ENCODE results near the gene MFNG.

DNA sequence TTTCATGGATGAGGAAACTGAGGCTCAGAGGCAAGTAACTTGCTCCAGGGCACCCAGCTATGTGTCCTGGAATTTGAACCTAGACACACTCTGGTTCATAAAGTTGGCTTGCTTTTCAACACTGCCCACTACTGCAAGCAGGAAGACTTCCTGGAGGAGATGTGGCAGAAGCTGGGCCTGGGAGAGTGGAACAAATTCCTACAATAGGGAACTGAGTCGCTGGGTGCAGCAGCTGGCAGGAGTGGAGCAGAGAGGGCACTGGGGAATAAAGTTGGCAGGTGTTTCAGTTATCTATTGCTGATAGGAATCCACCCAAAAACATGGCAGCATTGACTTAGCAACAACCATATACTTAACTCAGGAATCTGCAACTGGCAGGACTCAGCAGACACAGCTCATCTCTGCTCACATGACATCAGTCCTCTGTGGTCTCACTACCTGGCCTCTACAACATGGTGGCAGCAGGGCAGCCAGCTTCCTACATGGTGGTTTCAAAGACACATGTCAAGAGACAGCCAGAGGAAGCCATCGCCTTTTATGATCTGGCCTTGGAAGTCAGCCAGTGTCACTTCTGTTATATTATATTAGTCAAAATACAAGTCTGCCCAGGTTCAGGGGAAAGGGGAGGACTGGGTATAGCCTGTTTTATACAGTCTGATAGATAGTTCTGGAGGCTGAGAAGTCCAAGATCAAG, 43.6 kb upstream of the MFNG start:
- TF ChIP-seq, protein P1, sequence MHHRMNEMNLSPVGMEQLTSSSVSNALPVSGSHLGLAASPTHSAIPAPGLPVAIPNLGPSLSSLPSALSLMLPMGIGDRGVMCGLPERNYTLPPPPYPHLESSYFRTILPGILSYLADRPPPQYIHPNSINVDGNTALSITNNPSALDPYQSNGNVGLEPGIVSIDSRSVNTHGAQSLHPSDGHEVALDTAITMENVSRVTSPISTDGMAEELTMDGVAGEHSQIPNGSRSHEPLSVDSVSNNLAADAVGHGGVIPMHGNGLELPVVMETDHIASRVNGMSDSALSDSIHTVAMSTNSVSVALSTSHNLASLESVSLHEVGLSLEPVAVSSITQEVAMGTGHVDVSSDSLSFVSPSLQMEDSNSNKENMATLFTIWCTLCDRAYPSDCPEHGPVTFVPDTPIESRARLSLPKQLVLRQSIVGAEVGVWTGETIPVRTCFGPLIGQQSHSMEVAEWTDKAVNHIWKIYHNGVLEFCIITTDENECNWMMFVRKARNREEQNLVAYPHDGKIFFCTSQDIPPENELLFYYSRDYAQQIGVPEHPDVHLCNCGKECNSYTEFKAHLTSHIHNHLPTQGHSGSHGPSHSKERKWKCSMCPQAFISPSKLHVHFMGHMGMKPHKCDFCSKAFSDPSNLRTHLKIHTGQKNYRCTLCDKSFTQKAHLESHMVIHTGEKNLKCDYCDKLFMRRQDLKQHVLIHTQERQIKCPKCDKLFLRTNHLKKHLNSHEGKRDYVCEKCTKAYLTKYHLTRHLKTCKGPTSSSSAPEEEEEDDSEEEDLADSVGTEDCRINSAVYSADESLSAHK (tag by site-specific recombination; IDR thresholded peaks at IDR 0.05): no peak
- TF ChIP-seq, protein P2, sequence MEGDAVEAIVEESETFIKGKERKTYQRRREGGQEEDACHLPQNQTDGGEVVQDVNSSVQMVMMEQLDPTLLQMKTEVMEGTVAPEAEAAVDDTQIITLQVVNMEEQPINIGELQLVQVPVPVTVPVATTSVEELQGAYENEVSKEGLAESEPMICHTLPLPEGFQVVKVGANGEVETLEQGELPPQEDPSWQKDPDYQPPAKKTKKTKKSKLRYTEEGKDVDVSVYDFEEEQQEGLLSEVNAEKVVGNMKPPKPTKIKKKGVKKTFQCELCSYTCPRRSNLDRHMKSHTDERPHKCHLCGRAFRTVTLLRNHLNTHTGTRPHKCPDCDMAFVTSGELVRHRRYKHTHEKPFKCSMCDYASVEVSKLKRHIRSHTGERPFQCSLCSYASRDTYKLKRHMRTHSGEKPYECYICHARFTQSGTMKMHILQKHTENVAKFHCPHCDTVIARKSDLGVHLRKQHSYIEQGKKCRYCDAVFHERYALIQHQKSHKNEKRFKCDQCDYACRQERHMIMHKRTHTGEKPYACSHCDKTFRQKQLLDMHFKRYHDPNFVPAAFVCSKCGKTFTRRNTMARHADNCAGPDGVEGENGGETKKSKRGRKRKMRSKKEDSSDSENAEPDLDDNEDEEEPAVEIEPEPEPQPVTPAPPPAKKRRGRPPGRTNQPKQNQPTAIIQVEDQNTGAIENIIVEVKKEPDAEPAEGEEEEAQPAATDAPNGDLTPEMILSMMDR (tag by site-specific recombination; IDR thresholded peaks at IDR 0.05): no peak
- no peak for TF ChIP-seq ZNF423 (tag by site-specific recombination; IDR thresholded peaks at IDR 0.05)
- TF ChIP-seq MYNN (tag by site-specific recombination; IDR thresholded peaks at IDR 0.05; ENCODE audit: borderline replicate concordance): no peak
- no peak for TF ChIP-seq ZNF324 (tag by site-specific recombination; IDR thresholded peaks at IDR 0.05)
- no peak for TF ChIP-seq RBAK (tag by site-specific recombination; IDR thresholded peaks at IDR 0.05)
- no peak for TF ChIP-seq YY1 (tag by site-specific recombination; IDR thresholded peaks at IDR 0.05)
- no peak for TF ChIP-seq ZNF843 (tag by site-specific recombination; IDR thresholded peaks at IDR 0.05)
- TF ChIP-seq, protein P3, sequence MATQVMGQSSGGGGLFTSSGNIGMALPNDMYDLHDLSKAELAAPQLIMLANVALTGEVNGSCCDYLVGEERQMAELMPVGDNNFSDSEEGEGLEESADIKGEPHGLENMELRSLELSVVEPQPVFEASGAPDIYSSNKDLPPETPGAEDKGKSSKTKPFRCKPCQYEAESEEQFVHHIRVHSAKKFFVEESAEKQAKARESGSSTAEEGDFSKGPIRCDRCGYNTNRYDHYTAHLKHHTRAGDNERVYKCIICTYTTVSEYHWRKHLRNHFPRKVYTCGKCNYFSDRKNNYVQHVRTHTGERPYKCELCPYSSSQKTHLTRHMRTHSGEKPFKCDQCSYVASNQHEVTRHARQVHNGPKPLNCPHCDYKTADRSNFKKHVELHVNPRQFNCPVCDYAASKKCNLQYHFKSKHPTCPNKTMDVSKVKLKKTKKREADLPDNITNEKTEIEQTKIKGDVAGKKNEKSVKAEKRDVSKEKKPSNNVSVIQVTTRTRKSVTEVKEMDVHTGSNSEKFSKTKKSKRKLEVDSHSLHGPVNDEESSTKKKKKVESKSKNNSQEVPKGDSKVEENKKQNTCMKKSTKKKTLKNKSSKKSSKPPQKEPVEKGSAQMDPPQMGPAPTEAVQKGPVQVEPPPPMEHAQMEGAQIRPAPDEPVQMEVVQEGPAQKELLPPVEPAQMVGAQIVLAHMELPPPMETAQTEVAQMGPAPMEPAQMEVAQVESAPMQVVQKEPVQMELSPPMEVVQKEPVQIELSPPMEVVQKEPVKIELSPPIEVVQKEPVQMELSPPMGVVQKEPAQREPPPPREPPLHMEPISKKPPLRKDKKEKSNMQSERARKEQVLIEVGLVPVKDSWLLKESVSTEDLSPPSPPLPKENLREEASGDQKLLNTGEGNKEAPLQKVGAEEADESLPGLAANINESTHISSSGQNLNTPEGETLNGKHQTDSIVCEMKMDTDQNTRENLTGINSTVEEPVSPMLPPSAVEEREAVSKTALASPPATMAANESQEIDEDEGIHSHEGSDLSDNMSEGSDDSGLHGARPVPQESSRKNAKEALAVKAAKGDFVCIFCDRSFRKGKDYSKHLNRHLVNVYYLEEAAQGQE (tag by site-specific recombination; IDR thresholded peaks at IDR 0.05): no peak
